Neural crest cell (in vitro differentiated cells): Measurements from ENCODE around the gene LMAN1. TPM values are rescaled to one million over a fixed set of nuclear protein-coding genes. Genes with fewer than 3 reads are reported as not detected.
A peak's percentile ranks its signal among the peaks of the same experiment; 100 is the strongest.

ENCODE experiments used
- DNase-seq: peaks from one replicate; pipeline ENCODE4 v3.0.0; 2021; ENCODE audit warnings: low read depth, mixed read lengths, low spot score
- H3K27ac Mint-ChIP-seq: one replicate; pipeline ENCODE4 v1.8.0; 2021; ENCODE audit warnings: mild to moderate bottlenecking, mixed read lengths; ENCODE audit not compliant: unreplicated experiment
- H3K27me3 Mint-ChIP-seq: 2 replicates; pipeline ENCODE4 v1.8.0; 2021; ENCODE audit warnings: low read depth, mild to moderate bottlenecking, mixed read lengths
- H3K36me3 Mint-ChIP-seq: 2 replicates; pipeline ENCODE4 v1.8.0; 2021; ENCODE audit warnings: low read depth, mild to moderate bottlenecking, mixed read lengths
- H3K4me1 Mint-ChIP-seq: 2 replicates; pipeline ENCODE4 v1.8.0; 2021; ENCODE audit warnings: mixed read lengths
- H3K4me3 Mint-ChIP-seq: one replicate; pipeline ENCODE4 v1.8.0; 2021; ENCODE audit warnings: mild to moderate bottlenecking, mixed read lengths
- H3K9me3 Mint-ChIP-seq: 2 replicates; pipeline ENCODE4 v1.8.0; 2021; ENCODE audit warnings: mixed read lengths
- CTCF ChIP-seq: fragments of 200-600 bp; sonication (generic); conservative IDR thresholded peaks from 2 replicates; pipeline ENCODE4 v1.5.0; 2021; ENCODE audit warnings: antibody characterized with exemption, mild to moderate bottlenecking
- total RNA-seq: library from RNA; stranded (reverse); gene quantifications from 2 replicates; pipeline ENCODE4 v1.2.1, GENCODE V29; 2021

The LMAN1 gene
- total RNA-seq, 1 donor from 2014 or later: 55.3 TPM

- H3K36me3 Mint-ChIP-seq: peaks cover 75% of the 10 kb centered on the region
- peaks cover 26% of the 10 kb centered on the region for H3K9me3 Mint-ChIP-seq
These were observed 18.8 kb downstream of the LMAN1 start for GRCh38 chr18:59340312-59340711.

GRCh38 chr18:59332986-59333385 lies 26.1 kb downstream of the LMAN1 start:
- no peak for DNase-seq
- no peak for TF ChIP-seq CTCF
- peaks cover 5% of the 10 kb centered on the region for H3K4me1 Mint-ChIP-seq
- no peaks in the 10 kb centered on the region for H3K9me3 Mint-ChIP-seq
- H3K27me3 Mint-ChIP-seq: no peaks in the 10 kb centered on the region
- no peak overlapping the region for H3K4me3 Mint-ChIP-seq
- H3K27ac Mint-ChIP-seq: no peak overlapping the region
- H3K36me3 Mint-ChIP-seq: peaks cover 34% of the 10 kb centered on the region

More at GRCh38 chr18:59340312-59340711, 18.8 kb downstream of the LMAN1 start:
- H3K4me1 Mint-ChIP-seq: no peaks in the 10 kb centered on the region
- no peak for TF ChIP-seq CTCF
- no peak for DNase-seq
- H3K4me3 Mint-ChIP-seq: no peak overlapping the region
- no peaks in the 10 kb centered on the region for H3K27me3 Mint-ChIP-seq
- H3K27ac Mint-ChIP-seq: no peak overlapping the region

- Mint-ChIP-seq H3K27me3 (no peaks in the 10 kb centered on the region), H3K4me3 (no peak overlapping the region), H3K9me3 (peaks cover 4% of the 10 kb centered on the region), H3K36me3 (peaks cover 28% of the 10 kb centered on the region), H3K27ac (no peak overlapping the region), H3K4me1 (peaks cover 4% of the 10 kb centered on the region)
- DNase-seq: no peak
- TF ChIP-seq CTCF: no peak
These were observed 30.4 kb downstream of the LMAN1 start for GRCh38 chr18:59328683-59329082.

- no peak for TF ChIP-seq CTCF
- peaks cover under 1% of the 10 kb centered on the region for H3K27me3 Mint-ChIP-seq
- no peak for DNase-seq
- no peak overlapping the region for H3K4me3 Mint-ChIP-seq
- peaks cover 4% of the 10 kb centered on the region for H3K4me1 Mint-ChIP-seq
- H3K27ac Mint-ChIP-seq: peak overlapping the region; percentile 14
- peaks cover 20% of the 10 kb centered on the region for H3K36me3 Mint-ChIP-seq
- peaks cover 7% of the 10 kb centered on the region for H3K9me3 Mint-ChIP-seq
These were observed 33.1 kb downstream of the LMAN1 start for GRCh38 chr18:59325965-59326364.

- Mint-ChIP-seq H3K27ac (no peak overlapping the region), H3K4me3 (no peak overlapping the region), H3K27me3 (peaks cover 4% of the 10 kb centered on the region), H3K4me1 (peaks cover 4% of the 10 kb centered on the region), H3K36me3 (peaks cover 20% of the 10 kb centered on the region), H3K9me3 (peaks cover 7% of the 10 kb centered on the region)
- no peak for TF ChIP-seq CTCF
- DNase-seq: no peak
These were observed 34.5 kb downstream of the LMAN1 start for GRCh38 chr18:59324623-59324971.
